Measurements from ENCODE around the gene PCDH9.

PCDH9 gene

DNA sequence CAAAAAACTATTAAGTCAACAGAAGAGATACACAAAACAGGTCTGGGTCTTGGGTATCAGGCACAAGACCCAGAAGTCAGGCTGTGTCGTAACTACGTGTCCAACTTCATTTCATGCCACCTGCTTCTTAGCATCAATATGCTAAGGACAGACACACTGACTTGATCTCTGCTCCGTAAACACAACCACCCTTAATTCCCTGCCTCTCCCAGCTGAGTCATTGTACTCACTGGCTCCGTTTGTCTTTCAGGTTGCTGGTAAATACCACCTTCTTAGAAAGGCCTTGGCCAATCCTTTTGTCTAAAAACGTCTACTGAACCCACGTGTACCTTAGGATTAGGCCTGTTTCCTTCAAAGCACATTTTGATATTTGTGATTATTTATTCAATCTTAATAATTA, 726.2 kb downstream of the PCDH9 start:
- H3K4me3 ChIP-seq (ENCODE audit: low read length), result no peak overlapping the region
- H3K27me3 ChIP-seq (ENCODE audit: control insufficient read depth, insufficient read depth, low read length), result no peaks in the 10 kb centered on the region
- H3K36me3 ChIP-seq (ENCODE audit: control insufficient read depth, insufficient read depth, low read length), result no peaks in the 10 kb centered on the region
- H3K4me1 ChIP-seq (ENCODE audit: control insufficient read depth, insufficient read depth, low read length), result no peaks in the 10 kb centered on the region
- H3K9ac ChIP-seq (ENCODE audit: low read length), result no peak overlapping the region
- no peak overlapping the region for H3K27ac ChIP-seq (ENCODE audit: low read depth, low read length)

DNA sequence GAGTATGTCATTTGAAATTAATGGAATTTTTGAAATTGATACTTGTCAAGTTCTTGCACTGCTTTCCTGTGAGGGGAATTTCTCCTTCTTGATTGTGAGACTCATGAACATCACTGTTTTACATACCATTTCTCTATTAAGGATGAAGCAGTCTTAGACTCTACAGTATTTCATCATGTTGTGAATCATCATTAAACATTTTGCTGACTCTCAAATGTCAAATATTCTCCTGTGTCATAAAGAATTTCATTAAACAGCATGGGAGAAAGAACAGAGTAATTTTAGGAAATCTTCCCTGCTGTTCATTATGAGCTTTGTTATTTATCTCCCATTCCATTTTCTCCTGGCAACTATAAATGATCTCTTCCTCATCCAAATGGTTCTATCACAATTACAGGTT, 729.0 kb downstream of the PCDH9 start:
- Histone ChIP-seq H3K4me3 (ENCODE audit: low read length) (no peak overlapping the region), H3K27ac (ENCODE audit: low read depth, low read length) (no peak overlapping the region), H3K9ac (ENCODE audit: low read length) (no peak overlapping the region), H3K4me1 (ENCODE audit: control insufficient read depth, insufficient read depth, low read length) (no peaks in the 10 kb centered on the region), H3K27me3 (ENCODE audit: control insufficient read depth, insufficient read depth, low read length) (no peaks in the 10 kb centered on the region), H3K36me3 (ENCODE audit: control insufficient read depth, insufficient read depth, low read length) (no peaks in the 10 kb centered on the region)

DNA sequence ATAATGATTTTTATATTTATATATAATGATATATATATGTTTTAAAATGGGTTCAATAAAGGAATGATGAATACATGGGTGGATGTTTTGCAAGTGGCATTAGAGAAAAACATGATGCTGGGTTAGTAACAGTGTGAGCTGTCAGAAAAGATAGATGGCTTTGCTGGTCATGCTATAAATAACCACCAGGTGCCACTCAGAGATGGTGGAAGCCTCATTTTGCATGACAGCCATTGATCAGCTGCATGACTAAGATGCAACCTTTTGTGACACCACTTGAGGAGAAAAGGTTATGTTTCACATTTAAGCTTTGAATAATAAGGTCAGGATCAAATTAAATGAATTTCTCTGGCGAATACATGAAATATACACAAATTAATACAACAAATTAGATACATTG, 737.7 kb downstream of the PCDH9 start:
- Histone ChIP-seq H3K9ac (ENCODE audit: low read length) (no peak overlapping the region), H3K4me1 (ENCODE audit: control insufficient read depth, insufficient read depth, low read length) (no peaks in the 10 kb centered on the region), H3K27ac (ENCODE audit: low read depth, low read length) (no peak overlapping the region)

DNA sequence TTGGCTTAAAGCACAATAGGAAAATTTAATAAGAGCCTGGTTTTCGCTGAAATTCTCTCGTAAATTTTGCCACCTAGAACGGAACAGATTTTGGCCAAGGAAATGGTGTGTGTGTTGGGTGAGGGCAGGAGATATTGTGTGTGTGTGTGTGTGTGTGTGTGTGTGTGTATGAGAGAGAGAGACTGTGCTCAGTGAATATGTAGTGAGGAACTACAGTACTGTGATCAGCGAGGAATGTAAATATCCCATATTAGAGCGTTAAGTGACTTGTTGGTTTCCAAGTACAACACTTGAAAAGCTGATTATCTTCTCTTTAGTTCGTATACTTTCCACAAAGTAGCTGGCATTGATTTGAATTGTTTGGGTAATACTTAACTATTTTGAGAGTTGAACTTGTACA, 738.9 kb downstream of the PCDH9 start:
- Histone ChIP-seq H3K4me3 (ENCODE audit: low read length) (no peak overlapping the region), H3K9ac (ENCODE audit: low read length) (no peak overlapping the region), H3K36me3 (ENCODE audit: control insufficient read depth, insufficient read depth, low read length) (no peaks in the 10 kb centered on the region), H3K4me1 (ENCODE audit: control insufficient read depth, insufficient read depth, low read length) (no peaks in the 10 kb centered on the region), H3K27ac (ENCODE audit: low read depth, low read length) (no peak overlapping the region), H3K27me3 (ENCODE audit: control insufficient read depth, insufficient read depth, low read length) (no peaks in the 10 kb centered on the region)

More for the DNA sequence above, 737.7 kb downstream of the PCDH9 start:
- Histone ChIP-seq H3K27me3 (ENCODE audit: control insufficient read depth, insufficient read depth, low read length) (no peaks in the 10 kb centered on the region), H3K4me3 (ENCODE audit: low read length) (no peak overlapping the region), H3K36me3 (ENCODE audit: control insufficient read depth, insufficient read depth, low read length) (no peaks in the 10 kb centered on the region)

DNA sequence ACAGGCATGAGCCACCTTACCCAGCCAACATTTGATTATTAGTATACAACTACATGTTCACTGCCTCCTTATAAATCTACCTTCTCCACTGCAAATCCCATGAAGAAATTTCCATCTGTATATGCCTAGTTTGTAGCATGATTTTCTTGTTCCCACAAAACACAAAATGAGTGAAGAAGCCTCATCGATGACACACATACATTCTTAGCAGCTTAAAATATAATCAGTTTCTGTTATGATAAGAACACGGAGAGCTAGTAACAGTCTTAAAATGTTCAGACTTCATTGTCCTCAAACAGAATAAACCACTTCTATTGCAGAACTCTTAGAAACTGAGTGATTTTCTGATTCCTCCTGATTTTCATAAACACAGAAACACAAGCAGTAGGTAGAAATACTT, 740.5 kb downstream of the PCDH9 start:
- Histone ChIP-seq H3K9ac (ENCODE audit: low read length) (no peak overlapping the region), H3K36me3 (ENCODE audit: control insufficient read depth, insufficient read depth, low read length) (no peaks in the 10 kb centered on the region), H3K4me3 (ENCODE audit: low read length) (no peak overlapping the region), H3K27me3 (ENCODE audit: control insufficient read depth, insufficient read depth, low read length) (no peaks in the 10 kb centered on the region), H3K4me1 (ENCODE audit: control insufficient read depth, insufficient read depth, low read length) (no peaks in the 10 kb centered on the region), H3K27ac (ENCODE audit: low read depth, low read length) (no peak overlapping the region)

DNA sequence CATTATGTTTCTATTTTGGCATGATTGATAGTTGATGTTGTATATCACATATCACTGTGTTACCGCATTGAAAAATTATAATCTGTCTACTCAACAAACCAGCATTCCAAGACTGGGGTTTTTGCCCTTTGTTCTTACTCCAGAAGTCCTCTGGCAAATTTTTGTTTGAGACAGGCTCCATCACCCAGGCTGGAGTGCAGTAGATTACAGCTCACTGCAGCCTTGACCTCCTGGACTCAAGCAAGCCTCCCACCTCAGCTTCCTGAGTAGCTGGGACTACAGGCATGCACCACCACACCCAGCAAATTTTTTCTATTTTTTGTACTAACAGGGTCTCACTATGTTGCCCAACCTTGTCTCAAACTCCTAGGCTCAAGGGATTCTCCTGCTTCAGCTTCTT, 741.0 kb downstream of the PCDH9 start:
- Histone ChIP-seq H3K4me3 (ENCODE audit: low read length) (no peak overlapping the region), H3K27ac (ENCODE audit: low read depth, low read length) (no peak overlapping the region), H3K9ac (ENCODE audit: low read length) (no peak overlapping the region), H3K36me3 (ENCODE audit: control insufficient read depth, insufficient read depth, low read length) (no peaks in the 10 kb centered on the region), H3K27me3 (ENCODE audit: control insufficient read depth, insufficient read depth, low read length) (no peaks in the 10 kb centered on the region), H3K4me1 (ENCODE audit: control insufficient read depth, insufficient read depth, low read length) (no peaks in the 10 kb centered on the region)

DNA sequence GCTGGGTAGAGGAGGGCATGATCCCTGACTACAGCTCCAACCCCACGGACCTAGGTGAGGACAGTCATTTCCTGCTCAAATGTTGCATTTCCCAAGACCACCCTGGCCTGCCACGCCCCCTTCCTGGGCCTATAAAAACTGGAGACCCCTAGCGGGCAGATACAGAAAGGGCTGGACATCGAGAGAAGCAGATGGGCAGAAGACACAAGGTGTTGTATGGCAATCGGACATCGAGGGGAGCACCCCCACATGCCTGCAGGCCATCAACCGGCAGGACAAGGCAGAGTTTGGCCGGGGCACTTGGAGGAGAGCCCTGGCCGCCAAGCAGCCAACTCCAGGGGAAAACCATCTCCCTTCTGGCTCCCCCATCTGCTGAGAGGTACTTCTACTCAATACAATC, 746.4 kb downstream of the PCDH9 start:
- Histone ChIP-seq H3K9ac (ENCODE audit: low read length) (no peak overlapping the region), H3K36me3 (ENCODE audit: control insufficient read depth, insufficient read depth, low read length) (no peaks in the 10 kb centered on the region), H3K4me1 (ENCODE audit: control insufficient read depth, insufficient read depth, low read length) (no peaks in the 10 kb centered on the region), H3K4me3 (ENCODE audit: low read length) (no peak overlapping the region), H3K27me3 (ENCODE audit: control insufficient read depth, insufficient read depth, low read length) (no peaks in the 10 kb centered on the region), H3K27ac (ENCODE audit: low read depth, low read length) (no peak overlapping the region)

DNA sequence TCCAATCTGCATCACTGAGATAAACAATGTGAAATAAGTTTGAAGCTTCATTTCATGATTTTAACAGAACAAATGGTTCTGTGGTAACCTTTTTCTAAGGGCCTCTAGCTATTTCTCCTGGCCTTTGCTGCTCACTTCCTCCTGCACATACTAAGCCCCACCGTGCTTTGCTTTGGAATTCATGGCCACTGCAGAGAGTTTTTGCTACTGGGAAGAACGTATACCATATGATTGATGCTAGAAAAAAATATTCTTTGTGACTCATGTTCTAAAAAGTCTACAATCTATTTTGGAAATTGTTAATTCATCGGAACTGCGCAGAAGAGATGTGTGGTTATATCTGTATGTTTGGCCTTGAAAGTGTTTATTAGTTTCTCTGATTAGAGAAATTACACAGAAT, 747.3 kb downstream of the PCDH9 start:
- Histone ChIP-seq H3K9ac (ENCODE audit: low read length) (no peak overlapping the region), H3K27me3 (ENCODE audit: control insufficient read depth, insufficient read depth, low read length) (no peaks in the 10 kb centered on the region), H3K4me1 (ENCODE audit: control insufficient read depth, insufficient read depth, low read length) (no peaks in the 10 kb centered on the region), H3K36me3 (ENCODE audit: control insufficient read depth, insufficient read depth, low read length) (no peaks in the 10 kb centered on the region), H3K4me3 (ENCODE audit: low read length) (no peak overlapping the region), H3K27ac (ENCODE audit: low read depth, low read length) (no peak overlapping the region)

DNA sequence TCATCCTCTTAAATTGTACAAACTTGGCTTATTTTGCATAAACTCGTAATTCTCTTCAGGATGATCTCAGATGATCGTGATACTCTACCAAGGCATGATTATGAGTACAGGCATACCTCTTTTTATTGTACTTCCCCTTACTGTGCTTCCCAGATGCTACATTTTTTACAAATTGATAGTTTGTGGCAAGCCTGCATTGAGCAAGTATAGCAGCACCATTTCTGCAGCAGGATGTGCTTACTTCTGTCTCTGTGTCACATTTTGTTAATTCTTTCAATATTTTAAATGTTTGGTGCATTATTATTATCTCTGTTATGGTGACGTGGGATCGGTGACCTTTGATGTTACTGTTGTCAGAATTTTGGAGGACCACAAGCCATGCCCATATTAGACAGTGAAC, 752.3 kb downstream of the PCDH9 start:
- H3K27ac ChIP-seq (ENCODE audit: low read depth, low read length), result no peak overlapping the region
- no peaks in the 10 kb centered on the region for H3K27me3 ChIP-seq (ENCODE audit: control insufficient read depth, insufficient read depth, low read length)
- no peaks in the 10 kb centered on the region for H3K4me1 ChIP-seq (ENCODE audit: control insufficient read depth, insufficient read depth, low read length)
- no peak overlapping the region for H3K9ac ChIP-seq (ENCODE audit: low read length)
- no peak overlapping the region for H3K4me3 ChIP-seq (ENCODE audit: low read length)
- no peaks in the 10 kb centered on the region for H3K36me3 ChIP-seq (ENCODE audit: control insufficient read depth, insufficient read depth, low read length)

DNA sequence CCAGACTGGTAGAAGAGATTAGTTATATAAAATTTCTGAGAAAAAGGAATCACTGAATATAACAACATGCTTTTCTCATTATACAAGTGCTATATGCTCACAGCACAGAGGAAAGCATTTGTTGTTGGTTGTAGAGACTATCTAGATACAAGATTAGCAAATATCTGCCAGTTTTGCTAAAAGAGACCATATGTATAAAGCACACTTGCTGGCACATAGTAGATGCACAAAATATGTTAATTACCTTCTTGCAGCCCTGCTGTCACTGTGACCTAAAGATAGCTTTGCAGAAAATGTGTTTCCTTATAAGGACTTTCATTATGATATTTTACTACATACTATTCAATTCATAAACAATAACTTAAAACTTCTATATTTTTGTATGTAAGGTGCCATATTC, 755.1 kb downstream of the PCDH9 start:
- Histone ChIP-seq H3K4me3 (ENCODE audit: low read length) (no peak overlapping the region), H3K36me3 (ENCODE audit: control insufficient read depth, insufficient read depth, low read length) (no peaks in the 10 kb centered on the region), H3K9ac (ENCODE audit: low read length) (no peak overlapping the region), H3K27ac (ENCODE audit: low read depth, low read length) (no peak overlapping the region), H3K27me3 (ENCODE audit: control insufficient read depth, insufficient read depth, low read length) (no peaks in the 10 kb centered on the region), H3K4me1 (ENCODE audit: control insufficient read depth, insufficient read depth, low read length) (no peaks in the 10 kb centered on the region)

DNA sequence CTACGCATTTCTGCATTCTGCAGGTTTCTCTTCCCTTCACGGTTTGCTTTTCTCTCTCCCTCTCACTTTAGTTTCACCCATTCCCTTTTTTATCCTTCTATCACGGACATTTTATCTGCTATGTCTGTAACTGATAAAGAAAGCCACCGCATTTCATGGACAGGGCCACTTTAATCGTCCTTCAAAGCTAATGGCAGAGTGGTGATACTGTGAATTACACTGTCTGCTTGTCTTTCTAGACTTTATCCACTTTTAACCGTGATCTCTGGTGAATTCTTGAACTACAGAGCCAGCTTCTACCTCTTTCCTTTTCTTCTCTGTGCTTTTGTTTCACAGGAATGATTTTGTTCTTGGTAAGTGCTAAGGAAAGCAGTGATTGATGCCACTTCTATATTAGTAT, 760.4 kb downstream of the PCDH9 start:
- Histone ChIP-seq H3K4me1 (ENCODE audit: control insufficient read depth, insufficient read depth, low read length) (no peaks in the 10 kb centered on the region), H3K4me3 (ENCODE audit: low read length) (no peak overlapping the region), H3K36me3 (ENCODE audit: control insufficient read depth, insufficient read depth, low read length) (no peaks in the 10 kb centered on the region), H3K9ac (ENCODE audit: low read length) (no peak overlapping the region), H3K27ac (ENCODE audit: low read depth, low read length) (no peak overlapping the region), H3K27me3 (ENCODE audit: control insufficient read depth, insufficient read depth, low read length) (no peaks in the 10 kb centered on the region)

DNA sequence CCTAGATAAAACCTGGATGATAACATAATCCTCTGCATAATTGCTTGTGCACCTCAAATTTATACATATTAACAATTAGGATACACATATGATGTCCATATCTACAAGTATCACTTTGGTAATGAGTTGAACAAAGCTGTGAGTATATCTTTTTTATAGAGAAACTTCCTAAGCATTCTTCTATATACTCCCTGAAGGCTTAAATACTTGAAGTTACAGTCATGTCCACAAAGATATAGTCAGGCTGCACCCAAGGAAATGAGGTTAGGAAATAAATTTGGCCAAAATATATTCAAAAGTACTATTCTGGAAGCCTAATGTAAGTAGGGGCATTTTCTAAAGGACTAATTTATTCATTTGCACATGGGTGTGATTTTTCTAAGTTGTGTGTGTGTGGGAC, 761.5 kb downstream of the PCDH9 start:
- Histone ChIP-seq H3K9ac (ENCODE audit: low read length) (no peak overlapping the region), H3K4me3 (ENCODE audit: low read length) (no peak overlapping the region), H3K27me3 (ENCODE audit: control insufficient read depth, insufficient read depth, low read length) (no peaks in the 10 kb centered on the region), H3K4me1 (ENCODE audit: control insufficient read depth, insufficient read depth, low read length) (no peaks in the 10 kb centered on the region), H3K36me3 (ENCODE audit: control insufficient read depth, insufficient read depth, low read length) (no peaks in the 10 kb centered on the region), H3K27ac (ENCODE audit: low read depth, low read length) (no peak overlapping the region)

DNA sequence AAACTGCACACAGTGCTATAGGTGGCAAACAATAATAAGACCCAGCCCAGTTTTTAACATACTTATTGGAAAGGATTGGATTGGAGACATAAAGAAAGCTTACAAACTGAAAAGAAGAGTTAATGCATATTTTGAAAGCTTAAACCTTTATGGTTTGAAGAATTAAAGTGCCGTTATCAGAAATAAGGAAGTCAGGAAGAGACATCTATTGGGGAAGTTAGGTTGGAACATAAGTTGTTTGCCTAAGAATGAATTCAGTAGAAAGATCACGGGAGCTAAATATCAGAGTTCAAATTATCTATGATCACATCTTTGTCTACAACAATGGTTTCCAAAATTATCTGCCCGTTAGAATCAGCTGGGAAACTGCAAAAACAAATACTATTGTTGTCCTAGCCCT, 767.9 kb downstream of the PCDH9 start:
- Histone ChIP-seq H3K9ac (ENCODE audit: low read length) (no peak overlapping the region), H3K4me3 (ENCODE audit: low read length) (no peak overlapping the region), H3K4me1 (ENCODE audit: control insufficient read depth, insufficient read depth, low read length) (no peaks in the 10 kb centered on the region), H3K27ac (ENCODE audit: low read depth, low read length) (no peak overlapping the region), H3K36me3 (ENCODE audit: control insufficient read depth, insufficient read depth, low read length) (no peaks in the 10 kb centered on the region), H3K27me3 (ENCODE audit: control insufficient read depth, insufficient read depth, low read length) (no peaks in the 10 kb centered on the region)

DNA sequence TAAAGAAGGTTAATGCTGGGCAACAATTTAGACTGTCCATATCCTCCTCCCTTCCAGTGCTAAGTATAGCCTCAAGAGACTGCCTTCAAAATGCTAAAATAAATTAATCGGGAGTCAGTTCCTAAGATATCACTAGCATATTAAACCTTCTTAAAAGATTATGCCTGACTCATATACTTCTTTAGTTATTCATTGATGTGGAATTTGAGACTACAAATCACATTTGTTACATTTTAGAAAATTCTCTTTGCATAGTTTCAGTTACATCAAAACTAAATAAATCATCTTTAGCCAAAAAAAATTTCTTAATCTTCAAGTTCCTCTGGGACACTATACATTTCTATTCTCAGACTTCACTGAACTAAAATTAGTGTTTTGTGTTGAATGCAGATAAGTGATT, 769.1 kb downstream of the PCDH9 start:
- Histone ChIP-seq H3K9ac (ENCODE audit: low read length) (no peak overlapping the region), H3K36me3 (ENCODE audit: control insufficient read depth, insufficient read depth, low read length) (no peaks in the 10 kb centered on the region), H3K4me3 (ENCODE audit: low read length) (no peak overlapping the region), H3K27me3 (ENCODE audit: control insufficient read depth, insufficient read depth, low read length) (no peaks in the 10 kb centered on the region), H3K27ac (ENCODE audit: low read depth, low read length) (no peak overlapping the region), H3K4me1 (ENCODE audit: control insufficient read depth, insufficient read depth, low read length) (no peaks in the 10 kb centered on the region)
